H9 (cell line): Measurements from ENCODE around the gene ETV5. TPM values are rescaled to one million over a fixed set of nuclear protein-coding genes. Genes with fewer than 3 reads are reported as not detected.

ENCODE experiments used
- DNase-seq: peaks from one replicate; pipeline ENCODE4 v3.0.0-alpha.2; 2017
- H2AFZ ChIP-seq: one replicate; pipeline ENCODE4 v1.6.1; 2013; ENCODE audit warnings: mild to moderate bottlenecking, low read length, control low read depth, moderate library complexity
- H2AK5ac ChIP-seq: 2 replicates; pipeline ENCODE4 v1.6.1; 2013; ENCODE audit warnings: low read length, control low read depth, mixed read lengths; ENCODE audit not compliant: insufficient read length
- H2BK120ac ChIP-seq: one replicate; pipeline ENCODE4 v1.6.1; 2013; ENCODE audit warnings: low read depth, mild to moderate bottlenecking, low read length, control low read depth, inconsistent platforms; ENCODE audit not compliant: poor library complexity, severe bottlenecking
- H2BK12ac ChIP-seq: 2 replicates; pipeline ENCODE4 v1.6.1; 2013; ENCODE audit warnings: low read length, control low read depth, mixed read lengths, low read depth; ENCODE audit not compliant: insufficient read length
- H2BK15ac ChIP-seq: 2 replicates; pipeline ENCODE4 v1.6.1; 2013; ENCODE audit warnings: low read depth, low read length, control low read depth
- H2BK20ac ChIP-seq: one replicate; pipeline ENCODE4 v1.6.1; 2013; ENCODE audit warnings: low read depth, mild to moderate bottlenecking, low read length, control low read depth, inconsistent platforms; ENCODE audit not compliant: poor library complexity, severe bottlenecking
- H2BK5ac ChIP-seq: 2 replicates; pipeline ENCODE4 v1.6.1; 2013; ENCODE audit warnings: low read length, control low read depth, mixed read lengths; ENCODE audit not compliant: insufficient read length
- H3K14ac ChIP-seq: 2 replicates; pipeline ENCODE4 v1.6.1; 2013; ENCODE audit warnings: low read length, control low read depth; ENCODE audit not compliant: insufficient read depth
- H3K18ac ChIP-seq: 2 replicates; pipeline ENCODE4 v1.6.1; 2013; ENCODE audit warnings: low read depth, mild to moderate bottlenecking, mixed read lengths, low read length, control low read depth; ENCODE audit not compliant: insufficient read length
- H3K23ac ChIP-seq: 2 replicates; pipeline ENCODE4 v1.6.1; 2013; ENCODE audit warnings: low read length, control low read depth, mixed read lengths, low read depth; ENCODE audit not compliant: insufficient read length
- H3K23me2 ChIP-seq: 2 replicates; pipeline ENCODE4 v1.6.1; 2013; ENCODE audit warnings: low read depth, mild to moderate bottlenecking, mixed read lengths, low read length, control low read depth; ENCODE audit not compliant: insufficient read length, poor library complexity, severe bottlenecking
- H3K27ac ChIP-seq: 2 replicates; pipeline ENCODE4 v1.5.1; 2013; ENCODE audit warnings: low read length, control low read depth, mixed read lengths, low read depth; ENCODE audit not compliant: insufficient read length
- H3K27me3 ChIP-seq: 2 replicates; pipeline ENCODE4 v1.6.1; 2013; ENCODE audit warnings: low read length, control low read depth, inconsistent platforms; ENCODE audit not compliant: insufficient read depth
- H3K4ac ChIP-seq: 2 replicates; pipeline ENCODE4 v1.6.1; 2013; ENCODE audit warnings: low read depth, mild to moderate bottlenecking, control low read depth, inconsistent platforms, low read length, moderate library complexity
- H3K4me1 ChIP-seq: 2 replicates; pipeline ENCODE4 v1.6.1; 2013; ENCODE audit warnings: low read length, control low read depth, inconsistent platforms; ENCODE audit not compliant: insufficient read depth
- H3K4me2 ChIP-seq: 2 replicates; pipeline ENCODE4 v1.6.1; 2013; ENCODE audit warnings: low read length, control low read depth, mixed read lengths; ENCODE audit not compliant: insufficient read length, insufficient read depth
- H3K56ac ChIP-seq: 2 replicates; pipeline ENCODE4 v1.6.1; 2013; ENCODE audit warnings: low read depth, mild to moderate bottlenecking, mixed read lengths, low read length, control low read depth; ENCODE audit not compliant: insufficient read length
- H3K79me1 ChIP-seq: 2 replicates; pipeline ENCODE4 v1.6.1; 2013; ENCODE audit warnings: low read depth, mild to moderate bottlenecking, moderate library complexity, low read length, control low read depth, inconsistent platforms; ENCODE audit not compliant: insufficient read depth, poor library complexity, severe bottlenecking
- H3K79me2 ChIP-seq: 2 replicates; pipeline ENCODE4 v1.6.1; 2013; ENCODE audit warnings: low read length, control low read depth, inconsistent platforms; ENCODE audit not compliant: insufficient read depth
- H3K9ac ChIP-seq: 2 replicates; pipeline ENCODE4 v1.6.1; 2013; ENCODE audit warnings: low read length, control low read depth, mixed read lengths; ENCODE audit not compliant: insufficient read length; ENCODE audit errors: extremely low read depth
- H3K9me3 ChIP-seq: one replicate; pipeline ENCODE4 v1.6.1; 2013; ENCODE audit warnings: low read depth, low read length, inconsistent platforms; ENCODE audit not compliant: control insufficient read depth
- H3T11ph ChIP-seq: one replicate; pipeline ENCODE4 v1.6.1; 2013; ENCODE audit warnings: mild to moderate bottlenecking, low read length, control low read depth, inconsistent platforms
- H4K20me1 ChIP-seq: one replicate; pipeline ENCODE4 v1.6.1; 2013; ENCODE audit not compliant: control insufficient read depth, insufficient read length, insufficient read depth
- H4K5ac ChIP-seq: 2 replicates; pipeline ENCODE4 v1.6.1; 2013; ENCODE audit warnings: low read depth, mild to moderate bottlenecking, mixed read lengths, low read length, control low read depth; ENCODE audit not compliant: insufficient read length
- H4K8ac ChIP-seq: replicated peaks from 2 replicates; pipeline ENCODE4 v1.6.1; 2013; ENCODE audit warnings: low read length, control low read depth, mixed read lengths, low read depth; ENCODE audit not compliant: insufficient read length
- H4K91ac ChIP-seq: 2 replicates; pipeline ENCODE4 v1.6.1; 2013; ENCODE audit warnings: low read depth, mild to moderate bottlenecking, moderate library complexity, mixed read lengths, low read length, control low read depth; ENCODE audit not compliant: insufficient read length
- H3K27ac Mint-ChIP-seq, 3 experiments: 2 replicates in 2 of 3; 3 replicates in 1 of 3; pipeline ENCODE4 v1.8.0; 2020 to 2021; ENCODE audit warnings: mixed read lengths in 3 of 3, mild to moderate bottlenecking in 1 of 3, moderate library complexity in 1 of 3
- H3K27me3 Mint-ChIP-seq: 2 replicates; pipeline ENCODE4 v1.8.0; 2021; ENCODE audit warnings: low read depth, mild to moderate bottlenecking, moderate library complexity, mixed read lengths
- H3K36me3 Mint-ChIP-seq, 3 experiments: 2 replicates in 2 of 3; 3 replicates in 1 of 3; pipeline ENCODE4 v1.8.0; 2020 to 2021; ENCODE audit warnings: low read depth in 3 of 3, mixed read lengths in 3 of 3; ENCODE audit not compliant: insufficient read depth in 1 of 3
- H3K4me1 Mint-ChIP-seq, 2 experiments: 2 replicates each; pipeline ENCODE4 v1.8.0; 2020; ENCODE audit warnings: mixed read lengths in 2 of 2
- H3K4me3 Mint-ChIP-seq, 2 experiments: 2 replicates in 1 of 2; 3 replicates in 1 of 2; pipeline ENCODE4 v1.8.0; 2020 to 2021; ENCODE audit warnings: mild to moderate bottlenecking in 2 of 2, mixed read lengths in 2 of 2, moderate library complexity in 1 of 2
- H3K9me3 Mint-ChIP-seq, 2 experiments: 2 replicates in 1 of 2; 3 replicates in 1 of 2; pipeline ENCODE4 v1.8.0; 2020; ENCODE audit warnings: mild to moderate bottlenecking in 2 of 2, mixed read lengths in 2 of 2, moderate library complexity in 1 of 2
- WGBS: extraction: QIAGEN DNeasy Blood & Tissue Kit; methylation state at CpG from one replicate; pipeline ENCODE4 v1.1.7; 2013; ENCODE audit warnings: missing lambda C conversion rate, low lambda C conversion rate, mixed read lengths; ENCODE audit not compliant: insufficient read length; ENCODE audit errors: extremely low coverage; 5-methylcytosine and 5-hydroxymethylcytosine counted together
- total RNA-seq: library from RNA; stranded (reverse); gene quantifications from 2 replicates; pipeline ENCODE4 v1.2.1, GENCODE V29; 2021
- TF ChIP-seq, protein P1 (sequence below): fragments of 200-600 bp; sonication (generic); conservative IDR thresholded peaks from 3 replicates; pipeline ENCODE4 v1.8.0; 2021; ENCODE audit warnings: antibody characterized with exemption, mild to moderate bottlenecking

ETV5 gene
- total RNA-seq, 1 experiment from 2014 or later = 7.7 TPM

DNA sequence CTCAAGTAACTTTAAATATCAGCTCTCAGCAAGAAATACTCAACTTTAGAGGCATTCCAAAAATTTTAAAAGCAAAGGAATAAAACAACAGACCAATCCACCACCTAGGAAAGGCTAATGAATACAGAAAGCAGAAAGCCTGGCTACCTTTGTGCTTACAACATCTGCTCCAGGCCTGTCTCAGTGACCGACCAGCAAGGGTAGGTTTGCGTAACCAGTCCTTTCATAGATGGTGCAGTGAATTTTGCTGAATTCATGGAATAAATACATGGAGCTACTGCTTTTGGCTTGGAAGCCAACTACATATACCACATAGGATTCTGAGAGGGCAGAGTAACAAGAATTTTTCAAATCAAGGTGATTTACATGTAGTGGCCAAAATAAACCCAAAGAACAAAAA, 27.2 kb downstream of the ETV5 start:
- Mint-ChIP-seq H3K36me3 (peaks cover 0 to 37% (median 9%) of the 10 kb centered on the region in 3 experiments; a peak in 5 of 7 replicates), H3K4me3 (no peak overlapping the region), H3K9me3 (peaks cover under 1 to 3% of the 10 kb centered on the region in 2 experiments; a peak in 1 of 5 replicates), H3K27ac (no peak overlapping the region; a peak in 1 of 7 replicates), H3K27me3 (no peaks in the 10 kb centered on the region), H3K4me1 (peaks cover 26 to 45% of the 10 kb centered on the region in 2 experiments)
- no CpG with 5 or more reads among the region's 2 CpGs for WGBS
- no peak overlapping the region for H3K4me2 ChIP-seq
- no peaks in the 10 kb centered on the region for H3K9me3 ChIP-seq
- no peak overlapping the region for H3K56ac ChIP-seq
- no peak overlapping the region for H2BK120ac ChIP-seq
- H3K4ac ChIP-seq = no peak overlapping the region
- no peak overlapping the region for H3K23ac ChIP-seq
- peak overlapping the region; percentile 51 for H3K27ac ChIP-seq
- TF ChIP-seq, protein P1, sequence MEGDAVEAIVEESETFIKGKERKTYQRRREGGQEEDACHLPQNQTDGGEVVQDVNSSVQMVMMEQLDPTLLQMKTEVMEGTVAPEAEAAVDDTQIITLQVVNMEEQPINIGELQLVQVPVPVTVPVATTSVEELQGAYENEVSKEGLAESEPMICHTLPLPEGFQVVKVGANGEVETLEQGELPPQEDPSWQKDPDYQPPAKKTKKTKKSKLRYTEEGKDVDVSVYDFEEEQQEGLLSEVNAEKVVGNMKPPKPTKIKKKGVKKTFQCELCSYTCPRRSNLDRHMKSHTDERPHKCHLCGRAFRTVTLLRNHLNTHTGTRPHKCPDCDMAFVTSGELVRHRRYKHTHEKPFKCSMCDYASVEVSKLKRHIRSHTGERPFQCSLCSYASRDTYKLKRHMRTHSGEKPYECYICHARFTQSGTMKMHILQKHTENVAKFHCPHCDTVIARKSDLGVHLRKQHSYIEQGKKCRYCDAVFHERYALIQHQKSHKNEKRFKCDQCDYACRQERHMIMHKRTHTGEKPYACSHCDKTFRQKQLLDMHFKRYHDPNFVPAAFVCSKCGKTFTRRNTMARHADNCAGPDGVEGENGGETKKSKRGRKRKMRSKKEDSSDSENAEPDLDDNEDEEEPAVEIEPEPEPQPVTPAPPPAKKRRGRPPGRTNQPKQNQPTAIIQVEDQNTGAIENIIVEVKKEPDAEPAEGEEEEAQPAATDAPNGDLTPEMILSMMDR = no peak
- H4K91ac ChIP-seq = no peak overlapping the region
- H3K79me1 ChIP-seq = no peaks in the 10 kb centered on the region
- H3K14ac ChIP-seq = no peak overlapping the region
- no peak overlapping the region for H3K18ac ChIP-seq
- no peak overlapping the region for H2BK20ac ChIP-seq
- H3K9ac ChIP-seq = peak overlapping the region; percentile 13
- no peaks in the 10 kb centered on the region for H4K20me1 ChIP-seq
- DNase-seq = no peak
- H3K27me3 ChIP-seq = no peaks in the 10 kb centered on the region
- no peak overlapping the region for H4K8ac ChIP-seq
- H3K79me2 ChIP-seq = no peaks in the 10 kb centered on the region
- no peak overlapping the region for H2BK12ac ChIP-seq
- no peak overlapping the region for H2AFZ ChIP-seq
- no peak overlapping the region for H2BK15ac ChIP-seq
- no peak overlapping the region for H4K5ac ChIP-seq
- no peak overlapping the region for H3T11ph ChIP-seq
- no peak overlapping the region for H2AK5ac ChIP-seq
- no peak overlapping the region for H2BK5ac ChIP-seq
- no peaks in the 10 kb centered on the region for H3K23me2 ChIP-seq
- peaks cover 10% of the 10 kb centered on the region; the same call in 1 of the 2 replicates for H3K4me1 ChIP-seq
